HEK293T (cell line): ENCODE measurements around the gene GOSR1.
"Not testable (repeated sequence)": the region's sequence is repeated elsewhere in the genome, so short reads cannot be mapped to it uniquely, and the experiment has no call there.

ENCODE experiments used
- CTCF ChIA-PET: fragments of 350-600 bp; formaldehyde crosslinking; extraction: SDS; loops from one replicate; lab custom pipeline; 2021; ENCODE audit warnings: antibody characterized with exemption, inconsistent platforms; lab: Yijun Ruan, JAX
- POLR2A ChIA-PET: fragments of 350-600 bp; formaldehyde crosslinking; extraction: SDS; loops from one replicate; lab custom pipeline; 2020; ENCODE audit warnings: antibody characterized with exemption, inconsistent platforms; lab: Yijun Ruan, JAX
- DNase-seq: peaks from one replicate; pipeline ENCODE4 v3.0.0; 2012; ENCODE audit warnings: mixed read lengths; ENCODE audit errors: extremely low spot score
- ARNT ChIP-seq: fragments of 450-650 bp; IDR thresholded peaks from 2 replicates; pipeline ENCODE4 v1.6.1; 2017; ENCODE audit warnings: mild to moderate bottlenecking
- BHLHE40 ChIP-seq: fragments of 450-650 bp; IDR thresholded peaks from 2 replicates; pipeline ENCODE4 v1.6.1; 2016; ENCODE audit warnings: mild to moderate bottlenecking, moderate library complexity, borderline replicate concordance
- CTBP1 ChIP-seq: fragments of 450-650 bp; IDR thresholded peaks from 2 replicates; pipeline ENCODE4 v1.6.1; 2016; ENCODE audit warnings: borderline replicate concordance
- ELF4 ChIP-seq: fragments of 450-650 bp; IDR thresholded peaks from 2 replicates; pipeline ENCODE4 v1.6.1; 2017; ENCODE audit warnings: antibody characterized with exemption
- FOXA1 ChIP-seq: fragments of 450-650 bp; IDR thresholded peaks from 2 replicates; pipeline ENCODE4 v1.6.1; 2016; ENCODE audit warnings: mild to moderate bottlenecking
- FOXK2 ChIP-seq: fragments of 450-650 bp; IDR thresholded peaks from 2 replicates; pipeline ENCODE4 v1.6.1; 2016; ENCODE audit warnings: mild to moderate bottlenecking
- FOXM1 ChIP-seq: fragments of 450-650 bp; IDR thresholded peaks from 2 replicates; pipeline ENCODE4 v1.6.1; 2017; ENCODE audit warnings: mild to moderate bottlenecking, borderline replicate concordance
- HDGF ChIP-seq: fragments of 450-650 bp; IDR thresholded peaks from 2 replicates; pipeline ENCODE4 v1.6.1; 2017; ENCODE audit warnings: antibody characterized with exemption, borderline replicate concordance
- L3MBTL2 ChIP-seq: fragments of 450-650 bp; conservative IDR thresholded peaks from 2 replicates; pipeline ENCODE4 v1.6.1; 2016; ENCODE audit warnings: mild to moderate bottlenecking
- LEF1 ChIP-seq: fragments of 450-650 bp; IDR thresholded peaks from 2 replicates; pipeline ENCODE4 v1.6.1; 2017; ENCODE audit warnings: mild to moderate bottlenecking, borderline replicate concordance
- NFRKB ChIP-seq: fragments of 450-650 bp; IDR thresholded peaks from 2 replicates; pipeline ENCODE4 v1.6.1; 2016; ENCODE audit warnings: mild to moderate bottlenecking, moderate library complexity
- PKNOX1 ChIP-seq: fragments of 450-650 bp; IDR thresholded peaks from 2 replicates; pipeline ENCODE4 v1.6.1; 2016
- SP1 ChIP-seq: fragments of 450-650 bp; IDR thresholded peaks from 2 replicates; pipeline ENCODE4 v1.6.1; 2017
- SUZ12 ChIP-seq: fragments of 450-650 bp; IDR thresholded peaks from 2 replicates; pipeline ENCODE4 v1.6.1; 2016; ENCODE audit warnings: mild to moderate bottlenecking
- TARDBP ChIP-seq: fragments of 450-650 bp; IDR thresholded peaks from 2 replicates; pipeline ENCODE4 v1.6.1; 2016
- ZNF384 ChIP-seq: fragments of 450-650 bp; IDR thresholded peaks from 2 replicates; pipeline ENCODE4 v1.6.1; 2016

GOSR1 gene

GRCh38 chr17:30552994-30553566 lies 75.9 kb downstream of the GOSR1 start:
- TF ChIP-seq ARNT (no peak), BHLHE40 (no peak), ZNF384 (no peak), FOXM1 (no peak), SP1 (no peak), SUZ12 (no peak), ELF4 (no peak), NFRKB (no peak), FOXA1 (no peak), PKNOX1 (no peak), TARDBP (no peak), HDGF (no peak), LEF1 (no peak)
- ChIA-PET POLR2A (no interaction called here), CTCF (no interaction called here)
- DNase-seq: no peak

GRCh38 chr17:30553823-30554440 lies 76.7 kb downstream of the GOSR1 start:
- CTCF ChIA-PET, POLR2A ChIA-PET, DNase-seq: not testable (repeated sequence)

GRCh38 chr17:30554839-30555751 lies 77.9 kb downstream of the GOSR1 start:
- DNase-seq: peak; percentile 9
- ChIA-PET CTCF (no interaction called here), POLR2A (no interaction called here)
- TF ChIP-seq ARNT (no peak), HDGF (no peak), CTBP1 (no peak), NFRKB (no peak), SUZ12 (no peak), SP1 (no peak), PKNOX1 (no peak), FOXM1 (no peak), LEF1 (no peak), FOXK2 (no peak), BHLHE40 (no peak), TARDBP (no peak), ELF4 (no peak), ZNF384 (no peak)

- CTCF ChIA-PET: no interaction called here
- POLR2A ChIA-PET: no interaction called here
These were observed 78.7 kb downstream of the GOSR1 start for GRCh38 chr17:30555942-30556341.

GRCh38 chr17:30556374-30557332 lies 79.4 kb downstream of the GOSR1 start:
- POLR2A ChIA-PET: no interaction called here
- TF ChIP-seq ZNF384 (no peak), SUZ12 (no peak), FOXK2 (no peak), ARNT (no peak), PKNOX1 (no peak)
- CTCF ChIA-PET: no interaction called here
- no peak for DNase-seq

More at GRCh38 chr17:30555942-30556341, 78.7 kb downstream of the GOSR1 start:
- TF ChIP-seq ELF4 (no peak), L3MBTL2 (no peak), HDGF (no peak), ZNF384 (no peak), PKNOX1 (no peak), BHLHE40 (no peak), ARNT (no peak)
- no peak for DNase-seq
